HCT116 (cell line): ENCODE data around the gene SND1. TPM values are rescaled to one million over a fixed set of nuclear protein-coding genes. Genes with fewer than 3 reads are reported as not detected.

Experiments used
- ATAC-seq: fragments of 200-7000 bp; cut with Tn5 transposase; 2 replicates; pipeline ENCODE4 v1.9.1; 2020; ENCODE audit warnings: mild to moderate bottlenecking, moderate library complexity
- BruUV-seq: library from RNA; stranded (reverse); fragments of 400-500 nt; replicated peaks from 2 replicates; lab custom pipeline; 2021; lab: Mats Ljungman, UMichigan
- CTCF ChIA-PET: fragments of 300-600 bp; sonication (Branson Sonifier 250); formaldehyde crosslinking; loops from one replicate; lab custom pipeline; 2021; ENCODE audit warnings: antibody characterized with exemption; lab: Charles Lee
- POLR2A ChIA-PET: fragments of 300-600, 350-600 bp; sonication (Branson Sonifier 250); formaldehyde crosslinking; loops from one replicate; lab custom pipeline; 2021; ENCODE audit warnings: antibody characterized with exemption; lab: Charles Lee
- RAD21 ChIA-PET, 2 experiments: fragments of 300-600 bp; sonication (Branson Sonifier 250); formaldehyde crosslinking; loops; one replicate each; lab custom pipeline; 2023; ENCODE audit warnings: low total read pairs in 2 of 2; ENCODE audit not compliant: uncharacterized antibody in 2 of 2, unreplicated experiment in 2 of 2, low non-redundant PET in 1 of 2; lab: Charles Lee
- DNase-seq: peaks from one replicate; pipeline ENCODE4 v3.0.0-alpha.2; 2010; ENCODE audit warnings: low read depth, low spot score
- H2AFZ ChIP-seq: fragments of 200-600 bp; shearing (Covaris generic), sonication (generic); 2 replicates; pipeline ENCODE4 v1.6.1; 2017; ENCODE audit warnings: low read depth, mixed run types, mixed read lengths, antibody characterized with exemption, low read length; ENCODE audit not compliant: poor library complexity, severe bottlenecking
- H3K27ac ChIP-seq: 2 replicates; pipeline ENCODE4 v1.5.1; 2012; ENCODE audit warnings: low read depth, low read length
- H3K27me3 ChIP-seq: fragments of 200-600 bp; sonication (generic); 2 replicates; pipeline ENCODE4 v1.6.1; 2016; ENCODE audit warnings: mixed run types, low read length, mixed read lengths; ENCODE audit not compliant: insufficient read depth
- H3K36me3 ChIP-seq, 2 experiments: fragments of 200-500 bp in 1 of 2; fragments of 200-600 bp in 1 of 2; sonication (Bioruptor generic) in 1 of 2; sonication (generic) in 1 of 2; 2 replicates each; pipeline versions ENCODE4 v1.5.1 to v1.6.1; 2014 to 2016; ENCODE audit warnings: low read length in 2 of 2, inconsistent platforms in 1 of 2, mixed read lengths in 1 of 2, mixed run types in 1 of 2; ENCODE audit not compliant: insufficient read depth in 2 of 2, control insufficient read depth in 1 of 2
- H3K4me1 ChIP-seq, 2 experiments: fragments of 200-600 bp in 1 of 2; sonication (generic) in 1 of 2; 2 replicates each; pipeline versions ENCODE4 v1.5.1 to v1.6.1; 2012 to 2017; ENCODE audit warnings: low read length in 2 of 2, inconsistent platforms in 1 of 2, mild to moderate bottlenecking in 1 of 2, mixed read lengths in 1 of 2, mixed run types in 1 of 2, moderate library complexity in 1 of 2; ENCODE audit not compliant: insufficient read depth in 2 of 2, control insufficient read depth in 1 of 2
- H3K4me2 ChIP-seq: fragments of 200-600 bp; sonication (generic); 2 replicates; pipeline ENCODE4 v1.6.1; 2017; ENCODE audit warnings: mixed run types, low read length, mixed read lengths
- H3K4me3 ChIP-seq, 2 experiments: fragments of 200-600 bp in 1 of 2; sonication (generic) in 1 of 2; replicated peaks in 1 of 2; 2 replicates each; pipeline ENCODE4 v1.5.1; 2011 to 2016; ENCODE audit warnings: low read length in 2 of 2, control low read depth in 1 of 2, low read depth in 1 of 2, mild to moderate bottlenecking in 1 of 2, mixed read lengths in 1 of 2, mixed run types in 1 of 2
- H3K79me2 ChIP-seq: fragments of 200-600 bp; sonication (generic); 2 replicates; pipeline ENCODE4 v1.6.1; 2017; ENCODE audit warnings: mild to moderate bottlenecking, mixed run types, low read length, moderate library complexity, mixed read lengths; ENCODE audit not compliant: insufficient read depth
- H3K9ac ChIP-seq: fragments of 200-600 bp; sonication (generic); 2 replicates; pipeline ENCODE4 v1.6.1; 2016; ENCODE audit warnings: low read length, mixed read lengths
- H3K9me2 ChIP-seq: fragments of 200-600 bp; sonication (generic), shearing (Covaris generic); 2 replicates; pipeline ENCODE4 v1.6.1; 2017; ENCODE audit warnings: mixed run types, mild to moderate bottlenecking, moderate library complexity; ENCODE audit not compliant: insufficient read depth
- H3K9me3 ChIP-seq, 2 experiments: fragments of 200-500 bp in 1 of 2; fragments of 200-600 bp in 1 of 2; sonication (Bioruptor generic) in 1 of 2; sonication (generic) in 1 of 2; 2 replicates each; pipeline ENCODE4 v1.6.1; 2014 to 2017; ENCODE audit warnings: low read length in 2 of 2, mixed read lengths in 2 of 2, inconsistent platforms in 1 of 2, low read depth in 1 of 2, mild to moderate bottlenecking in 1 of 2, mixed run types in 1 of 2, moderate library complexity in 1 of 2; ENCODE audit not compliant: control insufficient read depth in 1 of 2, insufficient read depth in 1 of 2
- H4K20me1 ChIP-seq: fragments of 200-600 bp; sonication (generic), shearing (Covaris generic); 2 replicates; pipeline ENCODE4 v1.6.1; 2017; ENCODE audit warnings: mixed run types, mild to moderate bottlenecking, moderate library complexity; ENCODE audit not compliant: insufficient read depth
- CBX3 ChIP-seq: IDR thresholded peaks from 2 replicates; pipeline ENCODE4 v1.6.1; 2012; ENCODE audit warnings: low read depth
- CEBPB ChIP-seq: IDR thresholded peaks from 2 replicates; pipeline ENCODE4 v1.6.1; 2012; ENCODE audit warnings: low read depth
- EGR1 ChIP-seq: IDR thresholded peaks from 2 replicates; pipeline ENCODE4 v1.6.1; 2012; ENCODE audit warnings: low read depth
- ELF1 ChIP-seq: IDR thresholded peaks from 2 replicates; pipeline ENCODE4 v1.6.1; 2012; ENCODE audit warnings: low read depth, borderline replicate concordance
- EZH2phosphoT487 ChIP-seq: fragments of 200-600 bp; IDR thresholded peaks from 2 replicates; pipeline ENCODE4 v1.6.1; 2018; ENCODE audit warnings: antibody characterized with exemption, borderline replicate concordance
- POLR2AphosphoS5 ChIP-seq: IDR thresholded peaks from 2 replicates; pipeline ENCODE4 v1.6.1; 2011; ENCODE audit warnings: mild to moderate bottlenecking, low read depth, low read length, moderate library complexity
- RAD21 ChIP-seq: IDR thresholded peaks from 2 replicates; pipeline ENCODE4 v1.6.1; 2012; ENCODE audit warnings: low read depth, mild to moderate bottlenecking
- SRF ChIP-seq: IDR thresholded peaks from 2 replicates; pipeline ENCODE4 v1.6.1; 2012; ENCODE audit warnings: low read depth
- TCF7L2 ChIP-seq: IDR thresholded peaks from 2 replicates; pipeline ENCODE4 v1.7.0; 2011; ENCODE audit warnings: borderline replicate concordance, inconsistent platforms; ENCODE audit not compliant: insufficient read depth, insufficient read length; ENCODE audit errors: extremely low read depth
- YY1 ChIP-seq: IDR thresholded peaks from 2 replicates; pipeline ENCODE4 v1.6.1; 2011; ENCODE audit warnings: low read length, low read depth, moderate library complexity, mild to moderate bottlenecking; ENCODE audit not compliant: insufficient replicate concordance; ENCODE audit errors: extremely low read depth
- ZBTB33 ChIP-seq: IDR thresholded peaks from 2 replicates; pipeline ENCODE4 v1.6.1; 2011; ENCODE audit warnings: mild to moderate bottlenecking, low read length, moderate library complexity; ENCODE audit not compliant: insufficient replicate concordance; ENCODE audit errors: extremely low read depth
- ZFX ChIP-seq: fragments of 450-650 bp; IDR thresholded peaks from 2 replicates; pipeline ENCODE4 v1.6.1; 2017
- intact Hi-C: fragments of 100-400 bp; cut with micrococcal nuclease; formaldehyde crosslinking; loops from 2 replicates; pipeline ENCODE4 v1.10.0; 2022
- total RNA-seq: library from RNA; stranded (reverse); gene quantifications from one replicate; pipeline ENCODE4 v1.2.1, GENCODE V29; 2021; ENCODE audit not compliant: unreplicated experiment

SND1 gene
- total RNA-seq, 1 experiment from 2014 or later, result 169 TPM

DNA sequence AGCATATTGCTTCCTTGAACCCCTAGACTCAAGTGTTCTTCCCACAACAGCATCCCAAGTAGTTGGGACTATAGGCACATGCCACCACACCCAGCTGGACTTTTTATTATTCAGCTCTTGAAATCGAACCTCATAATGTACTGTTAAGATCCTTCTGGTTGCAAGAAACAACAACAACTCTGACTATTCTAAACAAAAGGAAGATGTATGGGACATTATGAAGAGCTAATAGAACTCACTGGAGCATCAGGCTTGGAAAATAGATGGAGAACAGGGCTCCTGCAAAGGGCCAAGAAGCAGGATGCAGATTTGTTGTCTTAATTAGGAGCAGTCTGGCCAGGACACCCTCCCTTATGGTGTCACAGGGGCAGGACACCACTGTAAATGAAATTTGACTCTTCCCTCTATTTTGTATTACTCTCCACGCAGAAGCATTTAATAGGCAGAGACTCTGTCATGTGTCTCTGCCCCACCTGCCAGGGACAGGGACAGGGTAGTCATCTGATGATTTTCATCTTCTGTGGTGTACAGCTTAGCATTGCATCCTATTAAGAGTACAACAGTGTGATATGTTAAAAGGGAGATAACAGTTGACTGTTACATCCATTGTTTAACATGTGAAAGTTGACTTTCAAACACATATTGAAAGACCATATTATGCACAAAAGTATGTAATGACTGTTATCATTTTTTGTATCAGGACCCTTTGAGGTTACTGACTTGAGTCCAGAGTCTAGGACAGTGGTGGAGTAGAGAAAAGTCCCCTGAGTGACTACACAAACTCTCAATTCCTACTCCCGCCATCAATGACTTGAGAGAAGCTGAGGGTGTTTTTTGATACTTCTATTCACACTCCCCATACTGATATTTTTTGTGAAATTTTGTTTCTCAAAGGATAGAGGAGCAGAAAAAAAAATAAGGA is 222.0 kb downstream of the SND1 start:
- no peak for TF ChIP-seq SRF
- TF ChIP-seq ELF1, result no peak
- no peak for TF ChIP-seq RAD21
- no peak for TF ChIP-seq ZBTB33
- TF ChIP-seq ZFX, result no peak
- no peak for TF ChIP-seq YY1
- TF ChIP-seq POLR2AphosphoS5, result no peak
- no peak for TF ChIP-seq CEBPB
- no peak for TF ChIP-seq TCF7L2
- TF ChIP-seq EGR1, result no peak
- TF ChIP-seq CBX3, result no peak
- no peak for TF ChIP-seq EZH2phosphoT487
- CTCF ChIA-PET, result no interaction called here
- H4K20me1 ChIP-seq, result peaks cover 14% of the 10 kb centered on the region; the same call in 1 of the 2 replicates
- H3K9ac ChIP-seq, result no peak overlapping the region
- H2AFZ ChIP-seq, result no peak overlapping the region
- peaks cover 39% of the 10 kb centered on the region for H3K79me2 ChIP-seq
- no peaks in the 10 kb centered on the region for H3K4me1 ChIP-seq
- RAD21 ChIA-PET, result no interaction called here
- ATAC-seq (no peak), DNase-seq (no peak)
- POLR2A ChIA-PET, result no interaction called here
- H3K36me3 ChIP-seq, result no peaks in the 10 kb centered on the region
- no TSS peak for BruUV-seq
- no peak overlapping the region for H3K4me3 ChIP-seq
- H3K4me2 ChIP-seq, result no peak overlapping the region
- H3K27ac ChIP-seq, result no peak overlapping the region
- no peaks in the 10 kb centered on the region for H3K9me3 ChIP-seq
- no peaks in the 10 kb centered on the region for H3K9me2 ChIP-seq
- no peaks in the 10 kb centered on the region for H3K27me3 ChIP-seq
- intact Hi-C loops, result no loop called here
